Ishikawa (cell line): Measurements from ENCODE around the gene ENDOG.

Experiments used
- CEBPB ChIP-seq: IDR thresholded peaks from 2 replicates; pipeline ENCODE4 v1.6.1; 2012
- CREB1 ChIP-seq: IDR thresholded peaks from 2 replicates; pipeline ENCODE4 v1.6.1; 2012; ENCODE audit warnings: low read depth
- EGR1 ChIP-seq: IDR thresholded peaks from 2 replicates; pipeline ENCODE4 v1.6.1; 2012
- EP300 ChIP-seq: IDR thresholded peaks from 2 replicates; pipeline ENCODE4 v1.6.1; 2012; ENCODE audit warnings: borderline replicate concordance
- FOXM1 ChIP-seq: IDR thresholded peaks from 2 replicates; pipeline ENCODE4 v1.6.1; 2012; ENCODE audit warnings: low read depth, borderline replicate concordance
- MAX ChIP-seq: IDR thresholded peaks from 2 replicates; pipeline ENCODE4 v1.6.1; 2012
- RAD21 ChIP-seq: IDR thresholded peaks from 2 replicates; pipeline ENCODE4 v1.6.1; 2012; ENCODE audit warnings: low read depth
- REST ChIP-seq: IDR thresholded peaks from 2 replicates; pipeline ENCODE4 v1.6.1; 2012; ENCODE audit warnings: low read depth, mild to moderate bottlenecking
- TAF1 ChIP-seq: IDR thresholded peaks from 2 replicates; pipeline ENCODE4 v1.6.1; 2012; ENCODE audit warnings: low read depth, mild to moderate bottlenecking
- TCF12 ChIP-seq: IDR thresholded peaks from 2 replicates; pipeline ENCODE4 v1.6.1; 2012; ENCODE audit warnings: low read depth
- YY1 ChIP-seq: IDR thresholded peaks from 2 replicates; pipeline ENCODE4 v1.6.1; 2012; ENCODE audit warnings: low read depth

DNA sequence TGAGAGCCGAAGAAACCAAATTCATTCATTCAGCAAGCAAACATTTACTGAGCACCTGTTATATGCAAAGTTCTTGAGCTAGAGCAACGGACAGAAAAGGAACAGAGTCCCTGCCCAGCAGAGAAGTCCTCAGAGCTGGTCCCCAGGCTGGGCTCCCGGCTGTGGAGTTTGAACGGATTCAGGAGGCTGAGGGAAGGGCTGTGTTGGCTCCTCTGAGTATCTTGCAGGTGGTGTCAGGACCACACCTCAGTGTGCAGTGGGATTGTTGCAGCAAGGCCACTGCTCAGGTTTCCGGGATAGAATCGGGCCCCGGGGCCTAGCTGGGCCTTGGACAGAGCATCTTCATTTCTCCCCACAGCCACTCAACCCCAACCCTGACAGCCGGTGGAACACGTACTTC, 26.2 kb upstream of the ENDOG start:
- no peak for TF ChIP-seq TAF1
- no peak for TF ChIP-seq MAX
- no peak for TF ChIP-seq TCF12
- no peak for TF ChIP-seq REST
- no peak for TF ChIP-seq YY1
- no peak for TF ChIP-seq CEBPB
- no peak for TF ChIP-seq RAD21
- no peak for TF ChIP-seq FOXM1
- TF ChIP-seq EP300: no peak
- no peak for TF ChIP-seq EGR1
- no peak for TF ChIP-seq CREB1
